Esophagus muscularis mucosa (tissue), 4 donors: ENCODE data around the gene CLCN3. TPM values are rescaled to one million over a fixed set of nuclear protein-coding genes. Genes with fewer than 3 reads are reported as not detected.

Experiments
- DNase-seq: peaks from one replicate; pipeline ENCODE4 v3.0.0-alpha.2; 2017; ENCODE audit errors: extremely low spot score
- H3K27ac ChIP-seq, 4 donors: fragments of 200-600 bp; sonication (generic); replicated peaks in 1 of 4; 1 replicate in 3 of 4; 2 replicates in 1 of 4; pipeline ENCODE4 v1.5.1; 2016 to 2019; ENCODE audit warnings: mild to moderate bottlenecking in 1 of 4
- H3K27me3 ChIP-seq, 4 donors: fragments of 200-600 bp; sonication (generic); one replicate each; pipeline versions ENCODE4 v1.5.1 to v1.6.0; 2016 to 2019
- H3K36me3 ChIP-seq, 4 donors: fragments of 200-600 bp; sonication (generic); one replicate each; pipeline ENCODE4 v1.5.1; 2016 to 2019
- H3K4me1 ChIP-seq, 4 donors: fragments of 200-600 bp; sonication (generic); one replicate each; pipeline ENCODE4 v1.5.1; 2016 to 2019
- H3K4me3 ChIP-seq, 4 donors: fragments of 200-600 bp; sonication (generic); 1 replicate in 2 of 4; 2 replicates in 2 of 4; pipeline ENCODE4 v1.5.1; 2016 to 2019; ENCODE audit warnings: mild to moderate bottlenecking in 4 of 4, moderate library complexity in 1 of 4
- H3K9me3 ChIP-seq, 4 donors: fragments of 200-600 bp; sonication (generic); 1 replicate in 3 of 4; 2 replicates in 1 of 4; pipeline ENCODE4 v1.5.1; 2016 to 2019
- EP300 ChIP-seq: sonication (generic); formaldehyde crosslinking; IDR thresholded peaks from one replicate; pipeline ENCODE4 v1.6.1; 2017; ENCODE audit warnings: antibody characterized with exemption
- POLR2A ChIP-seq: fragments of 450-650 bp; IDR thresholded peaks from one replicate; pipeline ENCODE4 v1.6.1; 2017; ENCODE audit warnings: antibody characterized with exemption, moderate library complexity, mild to moderate bottlenecking, low read depth
- POLR2AphosphoS5 ChIP-seq, 2 donors: sonication (generic); formaldehyde crosslinking; IDR thresholded peaks; one replicate each; pipeline ENCODE4 v1.6.1; 2017; ENCODE audit warnings: antibody characterized with exemption in 2 of 2
- WGBS: methylation state at CpG from one replicate; pipeline ENCODE4 v1.1.5; 2018; 5-methylcytosine and 5-hydroxymethylcytosine counted together
- intact Hi-C: fragments of 100-400 bp; cut with DNase I; formaldehyde crosslinking; loops from one replicate; pipeline ENCODE4 v1.15.1; 2023
- total RNA-seq, 4 donors: library from RNA; depleted of rRNA; stranded (reverse); fragments of >200 nt; gene quantifications; one replicate each; pipeline versions ENCODE4 v1.1.0 to v1.2.1, GENCODE V29; 2016
- TF ChIP-seq, protein P1 (sequence below), 3 experiments: fragments of 200-600 bp in 2 of 3; fragments of 450-650 bp in 1 of 3; sonication (generic) in 2 of 3; IDR thresholded peaks; one replicate each; pipeline ENCODE4 v1.5.1; 2017 to 2019; ENCODE audit warnings: antibody characterized with exemption in 3 of 3, mild to moderate bottlenecking in 2 of 3, moderate library complexity in 1 of 3

The CLCN3 gene
- total RNA-seq, 4 donors from 2014 or later = 11.2 to 17.7 (median 14.9) TPM

DNA sequence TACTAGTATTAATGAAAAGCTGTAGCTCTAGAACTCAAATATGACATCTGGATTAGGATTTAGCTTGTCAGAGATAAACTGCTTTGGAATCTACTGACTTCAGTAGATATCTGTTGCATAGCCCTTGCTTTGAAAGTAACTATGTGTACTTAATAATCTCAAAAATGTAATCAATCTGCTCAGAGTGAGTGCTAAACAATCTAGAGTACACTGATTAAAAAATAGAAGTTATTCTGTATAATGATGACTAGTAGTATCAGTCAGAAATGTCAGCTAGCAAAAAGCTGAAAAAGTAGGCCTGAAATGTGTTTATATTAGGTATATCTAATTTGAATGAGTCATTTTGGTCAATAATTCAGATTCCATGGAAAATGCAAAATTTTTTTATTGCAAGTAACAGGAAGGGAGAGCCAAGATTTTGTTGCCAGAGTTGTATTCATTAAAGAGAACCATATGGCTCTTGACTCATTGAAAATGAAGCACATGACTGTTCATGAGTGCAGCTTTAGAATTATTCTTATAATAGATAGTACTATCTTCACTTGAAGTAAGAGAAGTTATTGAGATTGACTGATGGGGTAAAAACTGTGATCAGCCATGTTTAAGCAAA, 20.0 kb downstream of the CLCN3 start:
- peaks cover 5 to 10% (median 6%) of the 10 kb centered on the region in 4 donors for H3K4me1 ChIP-seq
- DNase-seq = no peak
- intact Hi-C loops = no loop called here
- no peaks in the 10 kb centered on the region for H3K27me3 ChIP-seq
- no peaks in the 10 kb centered on the region for H3K9me3 ChIP-seq
- H3K4me3 ChIP-seq = no peak overlapping the region
- no peak overlapping the region for H3K27ac ChIP-seq
- H3K36me3 ChIP-seq = peaks cover 3 to 58% (median 17%) of the 10 kb centered on the region in 4 donors
- TF ChIP-seq, protein P1, sequence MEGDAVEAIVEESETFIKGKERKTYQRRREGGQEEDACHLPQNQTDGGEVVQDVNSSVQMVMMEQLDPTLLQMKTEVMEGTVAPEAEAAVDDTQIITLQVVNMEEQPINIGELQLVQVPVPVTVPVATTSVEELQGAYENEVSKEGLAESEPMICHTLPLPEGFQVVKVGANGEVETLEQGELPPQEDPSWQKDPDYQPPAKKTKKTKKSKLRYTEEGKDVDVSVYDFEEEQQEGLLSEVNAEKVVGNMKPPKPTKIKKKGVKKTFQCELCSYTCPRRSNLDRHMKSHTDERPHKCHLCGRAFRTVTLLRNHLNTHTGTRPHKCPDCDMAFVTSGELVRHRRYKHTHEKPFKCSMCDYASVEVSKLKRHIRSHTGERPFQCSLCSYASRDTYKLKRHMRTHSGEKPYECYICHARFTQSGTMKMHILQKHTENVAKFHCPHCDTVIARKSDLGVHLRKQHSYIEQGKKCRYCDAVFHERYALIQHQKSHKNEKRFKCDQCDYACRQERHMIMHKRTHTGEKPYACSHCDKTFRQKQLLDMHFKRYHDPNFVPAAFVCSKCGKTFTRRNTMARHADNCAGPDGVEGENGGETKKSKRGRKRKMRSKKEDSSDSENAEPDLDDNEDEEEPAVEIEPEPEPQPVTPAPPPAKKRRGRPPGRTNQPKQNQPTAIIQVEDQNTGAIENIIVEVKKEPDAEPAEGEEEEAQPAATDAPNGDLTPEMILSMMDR (IDR thresholded peaks at IDR 0.05) = no peak
- TF ChIP-seq POLR2AphosphoS5 (IDR thresholded peaks at IDR 0.05) (no peak), EP300 (no peak), POLR2A (no peak)

DNA sequence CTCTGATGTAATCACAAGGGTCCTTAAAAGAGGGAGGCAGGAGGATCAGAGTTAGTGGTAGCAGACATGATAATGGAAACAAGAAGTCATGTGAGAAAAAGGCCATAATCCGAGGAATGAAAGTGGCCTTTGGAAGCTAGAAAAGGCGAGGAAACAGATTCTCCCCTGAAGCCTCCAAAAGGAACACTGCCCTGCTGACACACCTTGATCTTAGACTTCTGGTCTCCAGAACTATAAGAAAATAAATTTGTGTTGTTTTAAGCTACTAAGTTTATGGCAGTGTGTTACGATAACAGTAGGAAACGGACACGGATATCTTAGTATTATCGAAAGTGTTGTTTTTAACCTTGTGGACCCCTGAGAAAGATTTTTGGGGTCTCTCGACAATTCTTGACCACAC, 24.4 kb downstream of the CLCN3 start:
- H3K27me3 ChIP-seq = no peaks in the 10 kb centered on the region
- intact Hi-C loops = no loop called here
- H3K9me3 ChIP-seq = no peaks in the 10 kb centered on the region
- 95% methylated on average over 7 of the region's 7 CpGs for WGBS
- H3K4me3 ChIP-seq = no peak overlapping the region
- TF ChIP-seq, protein P1 (IDR thresholded peaks at IDR 0.05) = no peak
- no peak for TF ChIP-seq EP300
- TF ChIP-seq POLR2AphosphoS5 (IDR thresholded peaks at IDR 0.05) = no peak
- no peak for TF ChIP-seq POLR2A
- DNase-seq = no peak
- peaks cover 0 to 27% (median 5%) of the 10 kb centered on the region in 4 donors for H3K36me3 ChIP-seq
- H3K27ac ChIP-seq = no peak overlapping the region
- peaks cover 8 to 14% (median 13%) of the 10 kb centered on the region in 4 donors for H3K4me1 ChIP-seq

GRCh38 chr4:169645627-169646026, 25.2 kb downstream of the CLCN3 start:
- H3K27ac ChIP-seq = no peak overlapping the region
- intact Hi-C loops = no loop called here
- H3K4me1 ChIP-seq = peaks cover 4 to 16% (median 15%) of the 10 kb centered on the region in 4 donors
- H3K4me3 ChIP-seq = no peak overlapping the region
- H3K36me3 ChIP-seq = peaks cover 0 to 27% (median 5%) of the 10 kb centered on the region in 4 donors
- TF ChIP-seq, protein P1 (IDR thresholded peaks at IDR 0.05) = no peak
- TF ChIP-seq POLR2A (no peak), EP300 (no peak), POLR2AphosphoS5 (IDR thresholded peaks at IDR 0.05) (no peak)
- DNase-seq = no peak
- 100% methylated on average over 1 of the region's 1 CpG for WGBS
- no peaks in the 10 kb centered on the region for H3K27me3 ChIP-seq
- no peaks in the 10 kb centered on the region for H3K9me3 ChIP-seq

GRCh38 chr4:169649545-169650226, 29.3 kb downstream of the CLCN3 start:
- peak overlapping the region; percentile 13 to 66 (median 48) for H3K27ac ChIP-seq
- H3K9me3 ChIP-seq = no peaks in the 10 kb centered on the region
- TF ChIP-seq, protein P1 (IDR thresholded peaks at IDR 0.05) = no peak
- TF ChIP-seq POLR2A (no peak), EP300 (no peak), POLR2AphosphoS5 (IDR thresholded peaks at IDR 0.05) (no peak)
- DNase-seq = no peak
- peaks cover 0 to 4% (median under 1%) of the 10 kb centered on the region in 4 donors for H3K36me3 ChIP-seq
- 68% methylated on average over 7 of the region's 7 CpGs for WGBS
- no peaks in the 10 kb centered on the region for H3K27me3 ChIP-seq
- H3K4me3 ChIP-seq = no peak overlapping the region
- intact Hi-C loops = no loop called here
- peaks cover 4 to 25% (median 24%) of the 10 kb centered on the region in 4 donors for H3K4me1 ChIP-seq
